ENCODE data around the gene SUPV3L1. TPM values are rescaled to one million over a fixed set of nuclear protein-coding genes. Genes with fewer than 3 reads are reported as not detected.

SUPV3L1 gene
- total RNA-seq, 2 experiments from 2014 or later = 27.0 to 40.9 TPM

GRCh38 chr10:69211104-69211503, 31.1 kb downstream of the SUPV3L1 start:
- TF ChIP-seq EZH2phosphoT487 (IDR thresholded peaks at IDR 0.05; ENCODE audit: borderline replicate concordance, low read depth, low read length) (no peak), CTCF (conservative IDR thresholded peaks at IDR 0.05; ENCODE audit: low read length) (no peak)
- CTCF ChIA-PET (ENCODE audit: unreplicated experiment) = interaction anchor here (0.6 kb wide), 1 partner anchor 27 kb away, joined by 3 read pairs; no protein-coding TSS in a partner anchor
- DNase-seq (ENCODE audit: low spot score) = no peak
- no peak overlapping the region for H3K4me2 ChIP-seq (ENCODE audit: low read length)
- H4K20me1 ChIP-seq (ENCODE audit: insufficient read depth, low read length) = no peaks in the 10 kb centered on the region
- H3K9me2 ChIP-seq (ENCODE audit: insufficient read depth, low read length) = no peaks in the 10 kb centered on the region
- H3K4me3 ChIP-seq (ENCODE audit: low read depth, low read length, poor library complexity, severe bottlenecking) = no peak overlapping the region
- no peak overlapping the region for H2AFZ ChIP-seq (ENCODE audit: low read length)
- intact Hi-C loops (cut with micrococcal nuclease; ENCODE audit: unreplicated experiment) = no loop called here
- H3K4me1 ChIP-seq (ENCODE audit: insufficient read depth, low read length, poor library complexity, severe bottlenecking) = no peaks in the 10 kb centered on the region
- no TSS peak for BruUV-seq (replicated peaks)
- peaks cover 34% of the 10 kb centered on the region for H3K36me3 ChIP-seq (ENCODE audit: insufficient read depth, low read length)
- POLR2A ChIA-PET = interaction anchor here (0.7 kb wide), 1 partner anchor 109 kb away, joined by 4 read pairs; no protein-coding TSS in a partner anchor
- no peak overlapping the region for H3K27ac ChIP-seq (ENCODE audit: low read depth, low read length, poor library complexity, severe bottlenecking)
- no peaks in the 10 kb centered on the region for H3K79me2 ChIP-seq (ENCODE audit: insufficient read depth, low read depth, low read length)
- H3K9me3 ChIP-seq (ENCODE audit: low read length) = no peaks in the 10 kb centered on the region

GRCh38 chr10:69211524-69211923, 31.5 kb downstream of the SUPV3L1 start:
- H3K4me3 ChIP-seq (ENCODE audit: low read depth, low read length, poor library complexity, severe bottlenecking) = no peak overlapping the region

More at GRCh38 chr10:69211524-69211923, 31.5 kb downstream of the SUPV3L1 start:
- ChIA-PET POLR2A (interaction anchor here (1.2 kb wide), 2 partner anchors 10 to 25 kb away, joined by 3 read pairs; no protein-coding TSS in a partner anchor), CTCF (ENCODE audit: unreplicated experiment) (no interaction called here)
- H3K4me2 ChIP-seq (ENCODE audit: low read length) = no peak overlapping the region
- no peaks in the 10 kb centered on the region for H3K4me1 ChIP-seq (ENCODE audit: insufficient read depth, low read length, poor library complexity, severe bottlenecking)
- no peaks in the 10 kb centered on the region for H4K20me1 ChIP-seq (ENCODE audit: insufficient read depth, low read length)
- no peaks in the 10 kb centered on the region for H3K79me2 ChIP-seq (ENCODE audit: insufficient read depth, low read depth, low read length)
- H2AFZ ChIP-seq (ENCODE audit: low read length) = no peak overlapping the region
- peaks cover 30% of the 10 kb centered on the region for H3K36me3 ChIP-seq (ENCODE audit: insufficient read depth, low read length)
- H3K9me2 ChIP-seq (ENCODE audit: insufficient read depth, low read length) = no peaks in the 10 kb centered on the region
- no peak overlapping the region for H3K27ac ChIP-seq (ENCODE audit: low read depth, low read length, poor library complexity, severe bottlenecking)
- TF ChIP-seq EZH2phosphoT487 (IDR thresholded peaks at IDR 0.05; ENCODE audit: borderline replicate concordance, low read depth, low read length) (no peak), CTCF (conservative IDR thresholded peaks at IDR 0.05; ENCODE audit: low read length) (no peak)
- intact Hi-C loops (cut with micrococcal nuclease; ENCODE audit: unreplicated experiment) = no loop called here
- H3K9me3 ChIP-seq (ENCODE audit: low read length) = no peaks in the 10 kb centered on the region
- no TSS peak for BruUV-seq (replicated peaks)
- DNase-seq (ENCODE audit: low spot score) = no peak

All from OCI-LY7 (cell line).